ENCODE data around the gene ZCCHC7. TPM values are rescaled to one million over a fixed set of nuclear protein-coding genes. Genes with fewer than 3 reads are reported as not detected.
A peak's percentile ranks its signal among the peaks of the same experiment; 100 is the strongest.
"Not testable (repeated sequence)": the region's sequence is repeated elsewhere in the genome, so short reads cannot be mapped to it uniquely, and the experiment has no call there.

Gene ZCCHC7
- total RNA-seq (2014; rRNA removed; shearing (Covaris generic)) = 5.3 and 12.4 TPM in 2 replicates

GRCh38 chr9:37119907-37120842 is at the start of gene ZCCHC7:
Gene ZCCHC7 (plus strand): TSS chr9:37120574.
- Histone ChIP-seq H3K9me3 (replicated peaks) (peaks cover 5% of the 10 kb centered on the region; the same call in 1 of the 2 replicates), H3K27ac (peak within 1 kb of the TSS; percentile 82), H3K4me3 (peak within 1 kb of the TSS; percentile 84), H3K4me1 (replicated peaks) (peaks cover 4% of the 10 kb centered on the region), H3K36me3 (peaks cover 5% of the 10 kb centered on the region), H3K27me3 (replicated peaks) (no peaks in the 10 kb centered on the region)
- peak; percentile 95 to 97 for DNase-seq (ENCODE audit: low read depth in 1 of 2, low spot score in 2 of 2)

GRCh38 chr9:37074790-37075189 is 45.6 kb upstream of the ZCCHC7 start:
- H3K27me3 ChIP-seq (replicated peaks) = peaks cover 11% of the 10 kb centered on the region; the same call in 1 of the 2 replicates
- not testable (repeated sequence) for H3K4me1 ChIP-seq (replicated peaks); H3K36me3 ChIP-seq; DNase-seq (ENCODE audit: low read depth in 1 of 2, low spot score in 2 of 2); H3K9me3 ChIP-seq (replicated peaks); H3K27ac ChIP-seq; H3K4me3 ChIP-seq

GRCh38 chr9:37079370-37080164 is 40.8 kb upstream of the ZCCHC7 start:
- Histone ChIP-seq H3K27me3 (replicated peaks) (0 out of 2 replicates have a peak, but pooled peaks cover 3% of the 10 kb centered on the region), H3K4me1 (replicated peaks) (peaks cover 4% of the 10 kb centered on the region), H3K4me3 (peak overlapping the region; percentile 68), H3K27ac (peak overlapping the region; percentile 36), H3K9me3 (replicated peaks) (peaks cover 4% of the 10 kb centered on the region; the same call in 1 of the 2 replicates), H3K36me3 (no peaks in the 10 kb centered on the region)
- DNase-seq (ENCODE audit: low read depth in 1 of 2, low spot score in 2 of 2) = peak; percentile 91 to 96

DNA sequence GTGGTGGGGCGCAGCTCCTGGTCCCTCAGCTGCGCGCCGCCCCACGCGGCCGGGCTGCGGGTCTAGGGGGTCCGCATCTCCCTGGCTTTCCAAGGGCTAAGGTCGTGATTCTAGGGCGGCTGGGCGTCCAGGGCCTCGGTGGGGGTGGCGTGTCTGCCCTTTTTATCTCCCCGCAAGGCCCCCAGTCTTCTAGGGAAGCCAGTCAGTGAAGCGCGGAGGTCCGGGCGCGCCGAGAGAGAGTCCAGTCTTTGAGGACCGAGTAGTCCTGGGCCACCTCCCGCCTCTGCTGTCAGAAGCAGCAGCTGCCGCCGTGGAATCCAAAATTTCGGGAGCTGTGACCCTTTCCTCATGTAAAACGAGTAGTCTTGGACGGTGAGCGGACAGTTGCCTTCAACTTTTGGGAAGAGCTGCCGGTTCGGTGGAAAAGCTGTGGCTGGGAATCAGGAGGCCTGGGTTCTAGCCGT is 40.2 kb upstream of the ZCCHC7 start:
- H3K27ac ChIP-seq = peak overlapping the region; percentile 36
- H3K9me3 ChIP-seq (replicated peaks); H3K27me3 ChIP-seq (replicated peaks); H3K4me1 ChIP-seq (replicated peaks); H3K36me3 ChIP-seq: not testable (repeated sequence)
- peak in 1 of 2 experiments; percentile 44 for DNase-seq (ENCODE audit: low read depth in 1 of 2, low spot score in 2 of 2)
- H3K4me3 ChIP-seq = peak overlapping the region; percentile 68

DNA sequence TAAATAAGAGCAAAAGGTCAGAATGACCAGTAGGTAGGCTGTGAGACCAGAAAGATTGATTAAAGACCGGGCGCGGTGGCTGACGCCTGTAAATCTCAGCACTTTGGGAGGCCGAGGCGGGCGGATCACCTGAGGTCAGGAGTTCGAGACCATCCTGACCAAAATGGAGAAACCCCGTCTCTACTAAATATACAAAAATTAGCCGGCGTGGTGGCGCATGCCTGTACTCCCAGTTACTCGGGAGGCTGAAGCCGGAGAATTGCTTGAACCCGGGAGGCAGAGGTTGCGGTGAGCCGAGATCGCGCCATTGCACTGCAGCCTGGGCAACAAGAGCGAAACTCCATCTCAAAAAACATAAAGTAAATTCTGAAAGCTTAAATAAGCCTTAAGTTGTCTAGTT is 38.9 kb upstream of the ZCCHC7 start:
- not testable (repeated sequence) for H3K27me3 ChIP-seq (replicated peaks); H3K4me1 ChIP-seq (replicated peaks); H3K27ac ChIP-seq; H3K36me3 ChIP-seq; DNase-seq (ENCODE audit: low read depth in 1 of 2, low spot score in 2 of 2); H3K4me3 ChIP-seq; H3K9me3 ChIP-seq (replicated peaks)

GRCh38 chr9:37082214-37082765 is 38.1 kb upstream of the ZCCHC7 start:
- no peak for DNase-seq (ENCODE audit: low read depth in 1 of 2, low spot score in 2 of 2)
- Histone ChIP-seq H3K27ac (no peak overlapping the region), H3K27me3 (replicated peaks) (no peaks in the 10 kb centered on the region), H3K4me1 (replicated peaks) (peaks cover 4% of the 10 kb centered on the region), H3K4me3 (no peak overlapping the region), H3K9me3 (replicated peaks) (peaks cover 4% of the 10 kb centered on the region; the same call in 1 of the 2 replicates), H3K36me3 (0 out of 2 replicates have a peak, but pooled peaks cover 3% of the 10 kb centered on the region)

DNA sequence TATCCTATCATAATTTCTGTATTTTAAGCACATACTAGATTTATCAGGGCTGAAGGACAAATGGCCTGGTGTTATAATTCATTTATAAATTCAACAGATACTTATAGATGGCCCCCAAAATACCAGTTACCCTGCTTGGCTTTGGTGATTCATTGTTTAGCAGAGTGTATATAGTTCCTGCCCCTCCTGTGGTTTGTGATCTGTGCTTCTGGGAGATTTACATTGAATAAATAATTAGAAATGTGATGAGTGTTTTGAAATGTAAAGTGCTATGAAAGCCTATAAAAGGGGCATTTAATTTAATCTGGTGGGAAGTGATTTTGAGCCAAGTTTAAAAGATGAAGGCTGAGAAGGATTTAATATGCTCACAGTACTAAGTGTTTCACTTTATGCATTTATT is 36.7 kb upstream of the ZCCHC7 start:
- Histone ChIP-seq H3K36me3 (0 out of 2 replicates have a peak, but pooled peaks cover 4% of the 10 kb centered on the region), H3K9me3 (replicated peaks) (peaks cover 4% of the 10 kb centered on the region; the same call in 1 of the 2 replicates), H3K4me1 (replicated peaks) (peaks cover 4% of the 10 kb centered on the region), H3K4me3 (no peak overlapping the region), H3K27me3 (replicated peaks) (no peaks in the 10 kb centered on the region), H3K27ac (no peak overlapping the region)
- DNase-seq (ENCODE audit: low read depth in 1 of 2, low spot score in 2 of 2) = no peak

DNA sequence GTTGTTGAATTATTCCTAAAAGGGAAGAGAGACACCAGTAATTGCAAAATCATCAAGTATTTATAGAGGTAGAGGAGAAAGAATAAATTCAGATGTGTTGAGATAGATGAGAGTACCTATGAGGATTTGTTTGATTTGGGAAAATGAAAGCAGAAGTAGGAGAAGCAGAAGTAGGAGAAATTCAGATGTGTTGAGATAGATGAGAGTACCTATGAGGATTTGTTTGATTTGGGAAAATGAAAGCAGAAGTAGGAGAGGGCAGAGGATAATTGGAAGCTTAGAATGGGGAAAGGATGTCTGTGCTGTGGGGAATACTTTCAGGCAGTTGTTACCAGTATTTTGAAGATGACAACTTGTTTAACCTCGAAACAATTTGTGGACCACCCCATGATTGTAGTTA is 35.1 kb upstream of the ZCCHC7 start:
- no peak for DNase-seq (ENCODE audit: low read depth in 1 of 2, low spot score in 2 of 2)
- no peak overlapping the region for H3K27ac ChIP-seq
- no peaks in the 10 kb centered on the region; the same call in 1 of the 2 replicates for H3K4me1 ChIP-seq (replicated peaks)
- H3K36me3 ChIP-seq = 0 out of 2 replicates have a peak, but pooled peaks cover 6% of the 10 kb centered on the region
- H3K27me3 ChIP-seq (replicated peaks) = no peaks in the 10 kb centered on the region
- no peak overlapping the region for H3K4me3 ChIP-seq
- H3K9me3 ChIP-seq (replicated peaks) = no peaks in the 10 kb centered on the region

GRCh38 chr9:37092714-37093295 is 27.6 kb upstream of the ZCCHC7 start:
- not testable (repeated sequence) for H3K36me3 ChIP-seq; H3K4me1 ChIP-seq (replicated peaks); H3K9me3 ChIP-seq (replicated peaks); DNase-seq (ENCODE audit: low read depth in 1 of 2, low spot score in 2 of 2); H3K27me3 ChIP-seq (replicated peaks); H3K27ac ChIP-seq; H3K4me3 ChIP-seq

GRCh38 chr9:37094751-37095150 is 25.6 kb upstream of the ZCCHC7 start:
- no peak overlapping the region for H3K4me3 ChIP-seq
- no peaks in the 10 kb centered on the region for H3K9me3 ChIP-seq (replicated peaks)
- H3K27me3 ChIP-seq (replicated peaks) = no peaks in the 10 kb centered on the region
- no peak overlapping the region for H3K27ac ChIP-seq
- H3K36me3 ChIP-seq = no peaks in the 10 kb centered on the region
- H3K4me1 ChIP-seq (replicated peaks) = no peaks in the 10 kb centered on the region
- DNase-seq (ENCODE audit: low read depth in 1 of 2, low spot score in 2 of 2) = no peak

DNA sequence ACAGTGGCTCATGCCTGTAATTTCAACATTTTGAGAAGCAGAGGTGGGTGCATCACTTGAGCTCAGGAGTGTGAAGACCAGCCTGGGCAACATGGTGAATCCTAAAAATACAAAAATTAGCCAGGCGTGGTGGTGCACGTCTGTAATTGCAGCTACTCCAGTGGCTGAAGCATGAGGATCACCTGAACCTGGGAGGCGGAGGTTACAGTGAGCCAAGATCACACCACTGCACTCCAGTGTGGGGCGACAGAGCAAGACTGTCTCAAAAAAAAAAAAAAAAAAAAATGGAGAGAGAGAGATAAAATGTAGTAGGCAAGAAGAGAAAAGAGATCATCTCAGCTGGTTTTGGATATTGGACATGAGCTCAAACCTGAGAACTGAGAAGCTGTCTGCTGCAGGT is 23.7 kb upstream of the ZCCHC7 start:
- DNase-seq (ENCODE audit: low read depth in 1 of 2, low spot score in 2 of 2) = no peak
- Histone ChIP-seq H3K4me3 (no peak overlapping the region), H3K4me1 (replicated peaks) (no peaks in the 10 kb centered on the region), H3K27ac (no peak overlapping the region), H3K27me3 (replicated peaks) (no peaks in the 10 kb centered on the region), H3K9me3 (replicated peaks) (no peaks in the 10 kb centered on the region), H3K36me3 (no peaks in the 10 kb centered on the region)

- no peaks in the 10 kb centered on the region for H3K27me3 ChIP-seq (replicated peaks)
- no peak for DNase-seq (ENCODE audit: low read depth in 1 of 2, low spot score in 2 of 2)
Observed at GRCh38 chr9:37097294-37097693, 23.1 kb upstream of the ZCCHC7 start.

GRCh38 chr9:37100327-37100726 is 20.0 kb upstream of the ZCCHC7 start:
- no peaks in the 10 kb centered on the region for H3K36me3 ChIP-seq
- H3K27ac ChIP-seq = no peak overlapping the region
- no peak overlapping the region for H3K4me3 ChIP-seq
- H3K4me1 ChIP-seq (replicated peaks) = no peaks in the 10 kb centered on the region
- no peaks in the 10 kb centered on the region for H3K27me3 ChIP-seq (replicated peaks)
- DNase-seq (ENCODE audit: low read depth in 1 of 2, low spot score in 2 of 2) = no peak
- no peaks in the 10 kb centered on the region for H3K9me3 ChIP-seq (replicated peaks)

More at GRCh38 chr9:37097294-37097693, 23.1 kb upstream of the ZCCHC7 start:
- H3K27ac ChIP-seq = no peak overlapping the region
- H3K36me3 ChIP-seq = no peaks in the 10 kb centered on the region
- H3K4me3 ChIP-seq = no peak overlapping the region
- no peaks in the 10 kb centered on the region for H3K9me3 ChIP-seq (replicated peaks)
- no peaks in the 10 kb centered on the region for H3K4me1 ChIP-seq (replicated peaks)
